ENCODE results near the gene ACMSD. TPM values are rescaled to one million over a fixed set of nuclear protein-coding genes. Genes with fewer than 3 reads are reported as not detected.

Gene ACMSD
- total and polyA plus RNA-seq, 2 of the 4 experiments (the other 2 are of a cell fraction) = not detected

DNA sequence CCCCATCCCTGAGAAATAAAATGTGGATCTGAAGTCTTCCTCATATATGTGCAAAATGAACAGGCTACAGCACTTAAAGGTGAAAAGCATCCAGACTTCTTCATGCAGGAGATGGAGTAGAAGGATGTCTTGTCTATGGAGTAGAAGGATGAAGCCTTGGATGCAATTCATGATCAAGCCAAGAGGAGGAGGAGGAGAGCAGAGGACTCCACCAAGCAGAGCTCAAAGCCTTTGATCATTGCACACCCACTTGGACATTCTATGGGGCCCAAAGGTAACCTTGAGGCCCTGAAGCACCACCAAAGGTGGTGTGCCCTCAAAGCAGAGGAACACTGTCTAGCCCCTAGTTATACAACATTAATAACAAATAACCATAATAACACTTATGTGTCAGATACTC lies 17.3 kb downstream of the ACMSD start:
- intact Hi-C loops (cut with micrococcal nuclease) = no loop called here
- no peak overlapping the region for H2AK9ac ChIP-seq (replicated peaks; ENCODE audit: low read depth, low read length, poor library complexity)
- no TSS peak for BruUV-seq (replicated peaks)
- H3K4me2 ChIP-seq (ENCODE audit: low read depth, low read length) = no peak overlapping the region
- ChIA-PET POLR2A (ENCODE audit: unreplicated experiment) (no interaction called here), CTCF (no interaction called here)
- H3K36me3 ChIP-seq (ENCODE audit: control insufficient read depth, insufficient read depth, low read length) = no peaks in the 10 kb centered on the region
- no peak overlapping the region for H3K18ac ChIP-seq (ENCODE audit: low read depth, low read length)
- ATAC-seq (ENCODE audit: low read depth) (no peak), DNase-seq (no peak)
- in situ Hi-C loops (cut with MboI; ENCODE audit: low sequenced_read_pairs) = no loop called here
- TF ChIP-seq CEBPB (IDR thresholded peaks at IDR 0.05; ENCODE audit: low read depth, low read length) (no peak), POLR2A (IDR thresholded peaks at IDR 0.05; ENCODE audit: low read depth, low read length) (no peak), FOS (IDR thresholded peaks at IDR 0.05; ENCODE audit: low read depth, low read length) (no peak)
- TF ChIP-seq, protein P1, sequence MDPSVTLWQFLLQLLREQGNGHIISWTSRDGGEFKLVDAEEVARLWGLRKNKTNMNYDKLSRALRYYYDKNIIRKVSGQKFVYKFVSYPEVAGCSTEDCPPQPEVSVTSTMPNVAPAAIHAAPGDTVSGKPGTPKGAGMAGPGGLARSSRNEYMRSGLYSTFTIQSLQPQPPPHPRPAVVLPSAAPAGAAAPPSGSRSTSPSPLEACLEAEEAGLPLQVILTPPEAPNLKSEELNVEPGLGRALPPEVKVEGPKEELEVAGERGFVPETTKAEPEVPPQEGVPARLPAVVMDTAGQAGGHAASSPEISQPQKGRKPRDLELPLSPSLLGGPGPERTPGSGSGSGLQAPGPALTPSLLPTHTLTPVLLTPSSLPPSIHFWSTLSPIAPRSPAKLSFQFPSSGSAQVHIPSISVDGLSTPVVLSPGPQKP (IDR thresholded peaks at IDR 0.05; ENCODE audit: borderline replicate concordance, low read depth, low read length) = no peak
- no peak overlapping the region for H2AFZ ChIP-seq (replicated peaks; ENCODE audit: low read length, poor library complexity)
- H3K4ac ChIP-seq (ENCODE audit: low read depth, low read length) = no peak overlapping the region
- dilution Hi-C loops (cut with HindIII; ENCODE audit: low sequenced_read_pairs, unreplicated experiment) = no loop called here
- no peak overlapping the region for H3K9ac ChIP-seq (ENCODE audit: low read depth, low read length)
- H3K9me1 ChIP-seq (ENCODE audit: insufficient read depth, low read length) = no peaks in the 10 kb centered on the region
- no peaks in the 10 kb centered on the region for H3K79me1 ChIP-seq (ENCODE audit: low read depth in 1 of 2, low read length in 2 of 2)
- H3K27me3 ChIP-seq (ENCODE audit: control insufficient read depth, insufficient read depth, low read length) = no peaks in the 10 kb centered on the region
- H3K56ac ChIP-seq (ENCODE audit: extremely low read depth, insufficient read depth, low read length) = no peak overlapping the region
- H2BK120ac ChIP-seq (ENCODE audit: low read depth, low read length) = no peak overlapping the region
- no peak overlapping the region for H4K91ac ChIP-seq (ENCODE audit: insufficient read depth, low read depth, low read length)
- no peak overlapping the region for H2BK15ac ChIP-seq (ENCODE audit: low read depth, low read length)
- no peaks in the 10 kb centered on the region for H3K9me3 ChIP-seq (ENCODE audit: control insufficient read depth, insufficient read depth, low read length)
- H2BK20ac ChIP-seq (ENCODE audit: low read depth, low read length) = no peak overlapping the region
- no peaks in the 10 kb centered on the region for H3K4me1 ChIP-seq (ENCODE audit: control insufficient read depth, insufficient read depth, low read length)
- no peak overlapping the region for H3K4me3 ChIP-seq (ENCODE audit: insufficient read depth, low read depth, low read length)
- H2AK5ac ChIP-seq (ENCODE audit: low read depth, low read length) = no peak overlapping the region
- H3K23ac ChIP-seq (ENCODE audit: low read depth, low read length) = no peak overlapping the region
- no peak overlapping the region for H4K8ac ChIP-seq (ENCODE audit: low read depth in 2 of 2, low read length in 2 of 2)
- no peak overlapping the region for H2BK5ac ChIP-seq (ENCODE audit: low read depth, low read length, poor library complexity, severe bottlenecking)
- H3K27ac ChIP-seq (ENCODE audit: insufficient read depth, low read length) = no peak overlapping the region
- H3K14ac ChIP-seq (replicated peaks; ENCODE audit: low read depth, low read length) = no peak overlapping the region
- H4K5ac ChIP-seq (ENCODE audit: low read depth, low read length) = no peak overlapping the region
- H4K20me1 ChIP-seq (ENCODE audit: insufficient read depth, low read length) = no peaks in the 10 kb centered on the region
